ENCODE results near the gene GPR32.

DNA sequence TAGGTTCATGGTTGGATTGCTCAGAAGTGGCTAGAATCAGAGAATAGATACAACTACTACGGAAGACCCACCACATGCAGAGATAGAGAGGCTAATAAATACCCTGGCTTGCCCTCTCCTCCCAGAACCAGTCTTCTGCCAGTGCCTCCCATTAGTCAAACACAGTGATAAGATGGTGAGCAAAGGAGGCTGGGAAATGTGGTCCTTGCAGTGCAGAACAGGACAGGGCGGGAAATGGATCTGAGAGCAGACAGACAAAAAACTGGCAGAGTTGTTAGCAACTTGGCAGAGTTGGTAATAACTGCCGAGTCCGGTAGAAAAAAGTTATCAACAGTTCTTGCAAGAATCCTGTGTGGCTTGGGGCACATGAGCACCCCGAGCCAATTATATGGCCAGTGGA, 44.6 kb downstream of the GPR32 start:
- no peak for TF ChIP-seq POLR2A (IDR thresholded peaks at IDR 0.05)
- TF ChIP-seq, protein P1, sequence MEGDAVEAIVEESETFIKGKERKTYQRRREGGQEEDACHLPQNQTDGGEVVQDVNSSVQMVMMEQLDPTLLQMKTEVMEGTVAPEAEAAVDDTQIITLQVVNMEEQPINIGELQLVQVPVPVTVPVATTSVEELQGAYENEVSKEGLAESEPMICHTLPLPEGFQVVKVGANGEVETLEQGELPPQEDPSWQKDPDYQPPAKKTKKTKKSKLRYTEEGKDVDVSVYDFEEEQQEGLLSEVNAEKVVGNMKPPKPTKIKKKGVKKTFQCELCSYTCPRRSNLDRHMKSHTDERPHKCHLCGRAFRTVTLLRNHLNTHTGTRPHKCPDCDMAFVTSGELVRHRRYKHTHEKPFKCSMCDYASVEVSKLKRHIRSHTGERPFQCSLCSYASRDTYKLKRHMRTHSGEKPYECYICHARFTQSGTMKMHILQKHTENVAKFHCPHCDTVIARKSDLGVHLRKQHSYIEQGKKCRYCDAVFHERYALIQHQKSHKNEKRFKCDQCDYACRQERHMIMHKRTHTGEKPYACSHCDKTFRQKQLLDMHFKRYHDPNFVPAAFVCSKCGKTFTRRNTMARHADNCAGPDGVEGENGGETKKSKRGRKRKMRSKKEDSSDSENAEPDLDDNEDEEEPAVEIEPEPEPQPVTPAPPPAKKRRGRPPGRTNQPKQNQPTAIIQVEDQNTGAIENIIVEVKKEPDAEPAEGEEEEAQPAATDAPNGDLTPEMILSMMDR (IDR thresholded peaks at IDR 0.05) = no peak

Measured in Peyer's patch (tissue), 4 donors.